H1 (cell line): ENCODE data around the gene DIPK1C. TPM values are rescaled to one million over a fixed set of nuclear protein-coding genes. Genes with fewer than 3 reads are reported as not detected.

ENCODE experiments used
- CTCF ChIA-PET: fragments of 300-600 bp; sonication (Branson Sonifier 250); formaldehyde crosslinking; loops from one replicate; lab custom pipeline; 2021; ENCODE audit not compliant: partially characterized antibody; lab: Charles Lee
- POLR2A ChIA-PET: fragments of 300-600 bp; sonication (Branson Sonifier 250); formaldehyde crosslinking; loops from one replicate; lab custom pipeline; 2021; ENCODE audit warnings: inconsistent platforms; ENCODE audit not compliant: partially characterized antibody; lab: Charles Lee
- DNase-seq, 2 experiments: peaks; one replicate each; pipeline versions ENCODE4 v3.0.0 to v3.0.0-alpha.2; 2010 to 2022; ENCODE audit warnings: low spot score in 2 of 2, low read depth in 1 of 2, mixed read lengths in 1 of 2
- FAIRE-seq: peaks from 2 replicates; lab custom pipeline; 2011; peaks lifted over from hg19 to GRCh38; lab: Jason Lieb, UNC
- H2AFZ ChIP-seq: 2 replicates; pipeline ENCODE4 v1.8.1; 2012; ENCODE audit warnings: low read length, inconsistent platforms
- H2AK5ac ChIP-seq: 2 replicates; pipeline ENCODE4 v1.6.1; 2013; ENCODE audit warnings: low read depth, low read length
- H2BK120ac ChIP-seq: replicated peaks from 2 replicates; pipeline ENCODE3; 2013; ENCODE audit warnings: low read depth, low read length, inconsistent platforms
- H2BK12ac ChIP-seq: 2 replicates; pipeline ENCODE4 v1.6.1; 2013; ENCODE audit warnings: low read depth, low read length
- H2BK15ac ChIP-seq: 2 replicates; pipeline ENCODE4 v1.6.1; 2013; ENCODE audit warnings: low read length
- H2BK20ac ChIP-seq: 2 replicates; pipeline ENCODE4 v1.6.1; 2013; ENCODE audit warnings: low read length
- H2BK5ac ChIP-seq: 2 replicates; pipeline ENCODE4 v1.6.1; 2013; ENCODE audit warnings: low read depth, low read length
- H3K14ac ChIP-seq: 2 replicates; pipeline ENCODE4 v1.6.1; 2013; ENCODE audit warnings: inconsistent platforms; ENCODE audit not compliant: insufficient read length
- H3K18ac ChIP-seq: 2 replicates; pipeline ENCODE4 v1.6.1; 2013; ENCODE audit warnings: low read length; ENCODE audit errors: extremely low read depth
- H3K23ac ChIP-seq: 2 replicates; pipeline ENCODE4 v1.6.1; 2013; ENCODE audit warnings: inconsistent platforms; ENCODE audit not compliant: insufficient read length
- H3K23me2 ChIP-seq: 2 replicates; pipeline ENCODE4 v1.6.1; 2013; ENCODE audit warnings: low read depth, low read length
- H3K27ac ChIP-seq: 2 replicates; pipeline ENCODE4 v1.6.1; 2011; ENCODE audit warnings: low read depth, low read length, inconsistent platforms
- H3K27me3 ChIP-seq, 4 experiments: replicated peaks in 1 of 4; 1 replicate in 1 of 4; 2 replicates in 3 of 4; pipeline versions ENCODE4 v1.6.1 to v1.8.1; 2011 to 2013; ENCODE audit warnings: low read length in 3 of 4, mild to moderate bottlenecking in 3 of 4, inconsistent platforms in 2 of 4, mixed read lengths in 2 of 4, moderate library complexity in 1 of 4; ENCODE audit not compliant: control insufficient read depth in 3 of 4, insufficient read depth in 3 of 4; ENCODE audit errors: extremely low read depth in 1 of 4
- H3K36me3 ChIP-seq, 4 experiments: 2 replicates each; pipeline versions ENCODE4 v1.6.1 to v1.8.1; 2011 to 2013; ENCODE audit warnings: mild to moderate bottlenecking in 4 of 4, low read length in 3 of 4, moderate library complexity in 2 of 4, control low read depth in 1 of 4, inconsistent platforms in 1 of 4; ENCODE audit not compliant: insufficient read depth in 4 of 4, control insufficient read depth in 2 of 4
- H3K4ac ChIP-seq: replicated peaks from 2 replicates; pipeline ENCODE3; 2013; ENCODE audit warnings: low read length, low read depth, mixed read lengths, inconsistent platforms; ENCODE audit not compliant: insufficient read length
- H3K4me1 ChIP-seq, 4 experiments: replicated peaks in 1 of 4; 1 replicate in 1 of 4; 2 replicates in 3 of 4; pipeline versions ENCODE4 v1.6.1 to v1.8.1; 2011 to 2013; ENCODE audit warnings: low read length in 3 of 4, inconsistent platforms in 2 of 4, mixed read lengths in 1 of 4; ENCODE audit not compliant: insufficient read depth in 4 of 4, control insufficient read depth in 3 of 4
- H3K4me2 ChIP-seq, 2 experiments: 2 replicates each; pipeline versions ENCODE4 v1.6.1 to v1.8.1; 2011 to 2013; ENCODE audit warnings: low read depth in 2 of 2, low read length in 2 of 2, control low read depth in 1 of 2, inconsistent platforms in 1 of 2, mild to moderate bottlenecking in 1 of 2; ENCODE audit not compliant: insufficient read depth in 1 of 2
- H3K4me3 ChIP-seq, 4 experiments: fragments of 200-600, 300-600 bp in 1 of 4; sonication (generic), shearing (Covaris generic), sonication (Bioruptor Twin) in 1 of 4; 2 replicates each; pipeline versions ENCODE4 v1.5.1 to v1.8.1; 2011 to 2016; ENCODE audit warnings: low read length in 4 of 4, low read depth in 3 of 4, control low read depth in 2 of 4, inconsistent platforms in 2 of 4, mild to moderate bottlenecking in 2 of 4, mixed read lengths in 1 of 4, moderate library complexity in 1 of 4; ENCODE audit not compliant: insufficient read depth in 2 of 4; ENCODE audit errors: extremely low read depth in 1 of 4
- H3K56ac ChIP-seq: replicated peaks from 2 replicates; pipeline ENCODE3; 2013; ENCODE audit warnings: low read depth, mild to moderate bottlenecking, mixed read lengths, low read length, inconsistent platforms; ENCODE audit not compliant: insufficient read length
- H3K79me1 ChIP-seq: 2 replicates; pipeline ENCODE4 v1.6.1; 2013; ENCODE audit warnings: low read depth, low read length, control low read depth
- H3K79me2 ChIP-seq, 2 experiments: 2 replicates each; pipeline versions ENCODE4 v1.6.1 to v1.8.1; 2012 to 2013; ENCODE audit warnings: low read length in 2 of 2, mild to moderate bottlenecking in 2 of 2, inconsistent platforms in 1 of 2; ENCODE audit not compliant: insufficient read depth in 2 of 2, control insufficient read depth in 1 of 2
- H3K9ac ChIP-seq, 4 experiments: replicated peaks in 1 of 4; 1 replicate in 1 of 4; 2 replicates in 3 of 4; pipeline versions ENCODE4 v1.6.1 to v1.8.1; 2011 to 2013; ENCODE audit warnings: low read depth in 3 of 4, low read length in 3 of 4, control low read depth in 2 of 4, mild to moderate bottlenecking in 2 of 4, moderate library complexity in 2 of 4, inconsistent platforms in 1 of 4; ENCODE audit errors: extremely low read depth in 1 of 4
- H3K9me3 ChIP-seq, 2 experiments: 2 replicates each; pipeline versions ENCODE4 v1.6.1 to v1.8.1; 2012 to 2013; ENCODE audit warnings: mild to moderate bottlenecking in 2 of 2, moderate library complexity in 2 of 2, control low read depth in 1 of 2, inconsistent platforms in 1 of 2, low read depth in 1 of 2, low read length in 1 of 2, mixed read lengths in 1 of 2; ENCODE audit not compliant: insufficient read depth in 2 of 2
- H4K20me1 ChIP-seq, 2 experiments: replicated peaks in 1 of 2; 2 replicates each; pipeline versions ENCODE3 to v1.8.1; 2011 to 2013; ENCODE audit warnings: inconsistent platforms in 2 of 2, low read length in 2 of 2, mild to moderate bottlenecking in 1 of 2; ENCODE audit not compliant: insufficient read depth in 2 of 2, control insufficient read depth in 1 of 2
- H4K5ac ChIP-seq: 2 replicates; pipeline ENCODE4 v1.6.1; 2013; ENCODE audit warnings: low read length, low read depth, mixed read lengths, inconsistent platforms; ENCODE audit not compliant: insufficient read length
- H4K8ac ChIP-seq: 2 replicates; pipeline ENCODE4 v1.8.0; 2013; ENCODE audit warnings: mild to moderate bottlenecking, moderate library complexity, low read length, inconsistent platforms; ENCODE audit not compliant: insufficient read depth; ENCODE audit errors: extremely low read depth
- H4K91ac ChIP-seq: replicated peaks from 2 replicates; pipeline ENCODE3; 2013; ENCODE audit warnings: low read length, mixed read lengths, inconsistent platforms; ENCODE audit not compliant: insufficient read length
- CREB1 ChIP-seq: IDR thresholded peaks from 2 replicates; pipeline ENCODE4 v1.6.1; 2012; ENCODE audit warnings: inconsistent platforms
- CTCF ChIP-seq, 3 experiments: IDR thresholded peaks; 1 replicate in 2 of 3; 2 replicates in 1 of 3; pipeline versions ENCODE4 v1.5.1 to v1.6.1; 2011; ENCODE audit warnings: low read length in 3 of 3, mild to moderate bottlenecking in 3 of 3, inconsistent platforms in 2 of 3, low read depth in 1 of 3, moderate library complexity in 1 of 3; ENCODE audit not compliant: insufficient read depth in 1 of 3; ENCODE audit errors: control extremely low read depth in 1 of 3
- NRF1 ChIP-seq: IDR thresholded peaks from 2 replicates; pipeline ENCODE4 v1.6.1; 2011; ENCODE audit warnings: mild to moderate bottlenecking, low read depth, low read length, improper control_type of control experiment
- RAD21 ChIP-seq, 2 experiments: IDR thresholded peaks in 1 of 2; conservative IDR thresholded peaks in 1 of 2; 2 replicates each; pipeline ENCODE4 v1.6.1; 2011; ENCODE audit warnings: low read depth in 2 of 2, low read length in 2 of 2, improper control_type of control experiment in 1 of 2, inconsistent platforms in 1 of 2, mild to moderate bottlenecking in 1 of 2, moderate library complexity in 1 of 2
- SP2 ChIP-seq: IDR thresholded peaks from 2 replicates; pipeline ENCODE4 v1.6.1; 2012; ENCODE audit warnings: mild to moderate bottlenecking, low read length, inconsistent platforms
- TCF12 ChIP-seq: IDR thresholded peaks from 2 replicates; pipeline ENCODE4 v1.6.1; 2011; ENCODE audit warnings: low read depth, mild to moderate bottlenecking, low read length
- WGBS, 2 experiments: shearing (Covaris generic) in 1 of 2; methylation state at CpG; one replicate each; pipeline versions ENCODE4 v1.1.6 to v1.1.7; 2013 to 2015; ENCODE audit warnings: low lambda C conversion rate in 2 of 2, mixed read lengths in 2 of 2, inconsistent platforms in 1 of 2, low coverage in 1 of 2, missing lambda C conversion rate in 1 of 2; ENCODE audit not compliant: insufficient replicate concordance in 2 of 2, insufficient coverage in 1 of 2, insufficient read length in 1 of 2; ENCODE audit errors: extremely low coverage in 1 of 2, missing lambda C conversion rate in 1 of 2; 5-methylcytosine and 5-hydroxymethylcytosine counted together
- polyA plus RNA-seq, 7 experiments: library from polyadenylated mRNA; depleted of rRNA in 3 of 7; stranded (reverse) in 5 of 7; unstranded in 2 of 7; fragments of >200 nt in 5 of 7; fragments of 200-250 nt in 2 of 7; gene quantifications; 1 replicate in 5 of 7; 2 replicates in 1 of 7; 4 replicates in 1 of 7; pipeline versions ENCODE4 v1.2.1 to v1.2.3, GENCODE V29; 2011 to 2013; ENCODE audit warnings: missing spikeins in 2 of 7, mixed read lengths in 2 of 7
- total RNA-seq: library from RNA; stranded (reverse); fragmentation: NEBNext Ultra II Directional; extraction: Animal tissue kit (Norgen Biotek cat#: 25700); gene quantifications from 2 replicates; pipeline ENCODE4 v1.2.1, GENCODE V29; 2021

Gene DIPK1C
- total and polyA plus RNA-seq, 2 of the 8 experiments (the other 6 are each of a cell fraction or from before 2014, with no cell fraction given), result 0.08 TPM; not detected in 1

GRCh38 chr18:74493689-74494088 lies 36.6 kb upstream of the DIPK1C start:
- H4K5ac ChIP-seq, result no peak overlapping the region
- H2AFZ ChIP-seq, result no peak overlapping the region
- H3K14ac ChIP-seq, result no peak overlapping the region
- no peak overlapping the region for H3K56ac ChIP-seq
- no peak overlapping the region for H4K8ac ChIP-seq
- WGBS, 2 experiments, result 38% methylated on average over 1 of the region's 1 CpG; no CpG with 5 or more reads in 1 of the 2 experiments
- no peaks in the 10 kb centered on the region for H3K9me3 ChIP-seq
- H3K79me1 ChIP-seq, result peaks cover 5% of the 10 kb centered on the region; the same call in 1 of the 2 replicates
- H2BK20ac ChIP-seq, result no peak overlapping the region
- no peak overlapping the region for H3K23ac ChIP-seq
- H3K4me2 ChIP-seq, result no peak overlapping the region
- no peak overlapping the region for H3K4ac ChIP-seq
- H3K36me3 ChIP-seq, result no peaks in the 10 kb centered on the region
- H3K23me2 ChIP-seq, result peaks cover 2% of the 10 kb centered on the region; the same call in 1 of the 2 replicates
- no peak overlapping the region for H2BK120ac ChIP-seq
- peaks cover 2 to 11% (median 5%) of the 10 kb centered on the region in 4 experiments; a peak in 5 of 7 replicates for H3K4me1 ChIP-seq
- H3K18ac ChIP-seq, result no peak overlapping the region
- H2BK12ac ChIP-seq, result no peak overlapping the region
- no peak overlapping the region for H3K9ac ChIP-seq
- H3K4me3 ChIP-seq, result no peak overlapping the region
- no peak overlapping the region for H2BK15ac ChIP-seq
- H3K27me3 ChIP-seq, result no peaks in the 10 kb centered on the region
- TF ChIP-seq CREB1, result no peak
- TF ChIP-seq RAD21 (IDR thresholded peaks at IDR 0.05 in 1 of 2, conservative IDR thresholded peaks at IDR 0.05 in 1 of 2; ENCODE audit: low read depth in 2 of 2, low read length in 2 of 2), result peak; percentile 88 to 91
- no peak for TF ChIP-seq NRF1
- TF ChIP-seq TCF12, result 0 out of 2 replicates have a peak, but pooled peaks have one; percentile 21
- no peak for TF ChIP-seq SP2
- TF ChIP-seq CTCF (IDR thresholded peaks at IDR 0.05; ENCODE audit: control extremely low read depth in 1 of 3, insufficient read depth in 1 of 3, low read depth in 1 of 3, low read length in 3 of 3), result peak; percentile 31 to 84 (median 81)
- TF ChIP-seq, all 59 proteins: peak for 3
- Histone ChIP-seq H3K27ac (no peak overlapping the region), H2AK5ac (no peak overlapping the region), H4K20me1 (peaks cover 0 to 3% of the 10 kb centered on the region in 2 experiments), H2BK5ac (no peak overlapping the region), H4K91ac (no peak overlapping the region), H3K79me2 (peaks cover 17 to 23% of the 10 kb centered on the region in 2 experiments)
- DNase-seq, result peak in 1 of 2 experiments; percentile 42
- CTCF ChIA-PET, result interaction anchor here (0.9 to 7.4 kb wide), 22 partner anchors 10 to 318 kb away, joined by 3 to 98 read pairs (median 3); partner anchors contain the start of gene DIPK1C
- POLR2A ChIA-PET, result interaction anchor here (1.1 kb wide), 1 partner anchor 17 kb away, joined by 3 read pairs; no protein-coding TSS in a partner anchor
- no peak for FAIRE-seq
